GM23338 (cell line): ENCODE results near the gene AQP10. TPM values are rescaled to one million over a fixed set of nuclear protein-coding genes. Genes with fewer than 3 reads are reported as not detected.
A peak's percentile ranks its signal among the peaks of the same experiment; 100 is the strongest.

ENCODE experiments used
- ATAC-seq: fragments of 200-7000 bp; cut with Tn5 transposase; 3 replicates; pipeline ENCODE4 v1.9.1; 2020
- DNase-seq: peaks from one replicate; pipeline ENCODE4 v3.0.0-alpha.2; 2015; ENCODE audit warnings: low spot score
- H2AFZ ChIP-seq: fragments of 200-600 bp; sonication (generic); 2 replicates; pipeline ENCODE4 v1.8.0; 2016; ENCODE audit warnings: antibody characterized with exemption, mild to moderate bottlenecking, moderate library complexity
- H3F3A ChIP-seq: fragments of 200-600 bp; sonication (generic); replicated peaks from 2 replicates; pipeline ENCODE4 v1.8.0; 2017; ENCODE audit warnings: antibody characterized with exemption, mixed run types, low read depth
- H3K27ac ChIP-seq: fragments of 200-600 bp; sonication (generic); 2 replicates; pipeline ENCODE4 v1.6.1; 2016; ENCODE audit warnings: low read depth
- H3K27me3 ChIP-seq: fragments of 200-600 bp; sonication (generic); 2 replicates; pipeline ENCODE4 v1.8.0; 2016; ENCODE audit warnings: mild to moderate bottlenecking, mixed run types, moderate library complexity; ENCODE audit not compliant: insufficient read depth
- H3K36me3 ChIP-seq: fragments of 200-600 bp; sonication (generic); 2 replicates; pipeline ENCODE4 v1.8.0; 2016; ENCODE audit warnings: mild to moderate bottlenecking; ENCODE audit not compliant: insufficient read depth
- H3K4me1 ChIP-seq: fragments of 200-600 bp; sonication (generic); 2 replicates; pipeline ENCODE4 v1.8.0; 2016; ENCODE audit warnings: mild to moderate bottlenecking, moderate library complexity; ENCODE audit not compliant: insufficient read depth
- H3K4me2 ChIP-seq: fragments of 200-600 bp; sonication (generic); 2 replicates; pipeline ENCODE4 v1.7.1; 2017; ENCODE audit warnings: mixed run types
- H3K4me3 ChIP-seq: fragments of 200-600 bp; sonication (generic); 2 replicates; pipeline ENCODE4 v1.6.1; 2016; ENCODE audit warnings: mixed run types
- H3K79me2 ChIP-seq: fragments of 200-600 bp; sonication (generic); replicated peaks from 2 replicates; pipeline ENCODE4 v1.8.0; 2017; ENCODE audit warnings: mild to moderate bottlenecking; ENCODE audit not compliant: insufficient read depth
- H3K9me2 ChIP-seq: fragments of 200-600 bp; sonication (generic); 2 replicates; pipeline ENCODE4 v1.8.0; 2017; ENCODE audit not compliant: insufficient read depth
- H4K20me1 ChIP-seq: fragments of 200-600 bp; sonication (generic); replicated peaks from 2 replicates; pipeline ENCODE4 v1.8.0; 2017; ENCODE audit warnings: mild to moderate bottlenecking; ENCODE audit not compliant: insufficient read depth
- H3K27ac Mint-ChIP-seq: 2 replicates; pipeline ENCODE4 v1.8.0; 2020; ENCODE audit warnings: inconsistent platforms, mild to moderate bottlenecking, moderate library complexity, mixed read lengths
- H3K27me3 Mint-ChIP-seq: 3 replicates; pipeline ENCODE4 v1.8.0; 2022; ENCODE audit warnings: low read depth, mild to moderate bottlenecking, moderate library complexity, mixed read lengths, inconsistent platforms; ENCODE audit not compliant: insufficient read depth, poor library complexity
- H3K36me3 Mint-ChIP-seq: 3 replicates; pipeline ENCODE4 v1.8.0; 2021; ENCODE audit warnings: low read depth, mild to moderate bottlenecking, inconsistent platforms, moderate library complexity, mixed read lengths
- H3K4me1 Mint-ChIP-seq: 3 replicates; pipeline ENCODE4 v1.8.0; 2020; ENCODE audit warnings: mild to moderate bottlenecking, inconsistent platforms, mixed read lengths
- H3K4me3 Mint-ChIP-seq: 3 replicates; pipeline ENCODE4 v1.8.0; 2021; ENCODE audit warnings: moderate library complexity, mild to moderate bottlenecking, inconsistent platforms, mixed read lengths
- H3K9me3 Mint-ChIP-seq: 3 replicates; pipeline ENCODE4 v1.8.0; 2020; ENCODE audit warnings: moderate library complexity, mild to moderate bottlenecking, inconsistent platforms, mixed read lengths
- CTCF ChIP-seq, 2 experiments: fragments of 200-600 bp in 1 of 2; sonication (generic) in 1 of 2; conservative IDR thresholded peaks; 2 replicates each; pipeline versions ENCODE4 v1.5.1 to v1.6.1; 2016 to 2017; ENCODE audit warnings: antibody characterized with exemption in 2 of 2, low read depth in 2 of 2, mild to moderate bottlenecking in 2 of 2, moderate library complexity in 1 of 2
- EZH2 ChIP-seq: fragments of 200-600 bp; sonication (generic); IDR thresholded peaks from one replicate; pipeline ENCODE4 v1.8.0; 2017; ENCODE audit warnings: antibody characterized with exemption, mild to moderate bottlenecking, low read depth; ENCODE audit not compliant: unreplicated experiment
- EZH2phosphoT487 ChIP-seq: fragments of 200-600 bp; sonication (generic); IDR thresholded peaks from one replicate; pipeline ENCODE4 v1.8.1; 2018; ENCODE audit warnings: antibody characterized with exemption; ENCODE audit not compliant: unreplicated experiment
- NANOG ChIP-seq: IDR thresholded peaks from 2 replicates; pipeline ENCODE4 v1.6.1; 2016; ENCODE audit warnings: antibody characterized with exemption, borderline replicate concordance
- POLR2AphosphoS5 ChIP-seq: IDR thresholded peaks from 2 replicates; pipeline ENCODE4 v1.6.1; 2016; ENCODE audit warnings: antibody characterized with exemption, low read depth
- STAT1 ChIP-seq: IDR thresholded peaks from one replicate; pipeline ENCODE4 v1.6.1; 2016; ENCODE audit warnings: antibody characterized with exemption; ENCODE audit not compliant: unreplicated experiment
- ZNF114 ChIP-seq: fragments of 250-450 bp; sonication (Bioruptor Pico); IDR thresholded peaks from 2 replicates; pipeline ENCODE4 v1.5.0; 2020; ENCODE audit warnings: mild to moderate bottlenecking, moderate library complexity
- ZNF331 ChIP-seq: fragments of 250-450 bp; sonication (Bioruptor Pico); IDR thresholded peaks from 2 replicates; pipeline ENCODE4 v1.5.0; 2020; ENCODE audit warnings: low read depth, mild to moderate bottlenecking, moderate library complexity
- polyA plus RNA-seq: library from polyadenylated mRNA; unstranded; fragments of >200 nt; fragmentation: Nextera tagmentation; extraction: Ambion mirVana; gene quantifications from 2 replicates; pipeline ENCODE4 v1.2.1, GENCODE V29; 2016
- total RNA-seq: library from RNA; depleted of rRNA; stranded (reverse); fragments of >200 nt; shearing (Covaris generic); gene quantifications from 2 replicates; pipeline ENCODE4 v1.2.3, GENCODE V29; 2014
- TF ChIP-seq, protein P1 (sequence below): IDR thresholded peaks from one replicate; pipeline ENCODE4 v1.6.1; 2018; ENCODE audit warnings: antibody characterized with exemption; ENCODE audit not compliant: unreplicated experiment
- TF ChIP-seq, protein P2 (sequence below): fragments of 250-450 bp; sonication (Bioruptor Pico); IDR thresholded peaks from 2 replicates; pipeline ENCODE4 v1.5.0; 2020; ENCODE audit warnings: mild to moderate bottlenecking, moderate library complexity
- TF ChIP-seq, protein P3 (sequence below): IDR thresholded peaks from 2 replicates; pipeline ENCODE4 v1.6.1; 2016; ENCODE audit warnings: antibody characterized with exemption

AQP10 gene
- total and polyA plus RNA-seq, 2 experiments from 2014 or later = not detected

GRCh38 chr1:154334079-154335024 is 13.5 kb downstream of the AQP10 start:
- Mint-ChIP-seq H3K4me3 (no peak overlapping the region; the same call in 2 of the 3 replicates), H3K9me3 (no peaks in the 10 kb centered on the region), H3K27ac (no peak overlapping the region), H3K36me3 (peaks cover 71% of the 10 kb centered on the region), H3K4me1 (peaks cover 13% of the 10 kb centered on the region), H3K27me3 (peaks cover 6% of the 10 kb centered on the region)
- DNase-seq = no peak
- Histone ChIP-seq H3K4me1 (peaks cover 5% of the 10 kb centered on the region), H3K4me3 (no peak overlapping the region), H3K79me2 (peaks cover 7% of the 10 kb centered on the region), H4K20me1 (peaks cover 18% of the 10 kb centered on the region), H3K9me2 (no peaks in the 10 kb centered on the region), H3F3A (peaks cover 7% of the 10 kb centered on the region; the same call in 1 of the 2 replicates), H3K27me3 (no peaks in the 10 kb centered on the region), H2AFZ (no peak overlapping the region), H3K36me3 (peaks cover 54% of the 10 kb centered on the region), H3K27ac (0 out of 2 replicates have a peak overlapping the region, but pooled peaks have one; percentile 68), H3K4me2 (no peak overlapping the region)
- no peak for TF ChIP-seq NANOG
- no peak for TF ChIP-seq EZH2
- TF ChIP-seq POLR2AphosphoS5 = no peak
- TF ChIP-seq, protein P1, sequence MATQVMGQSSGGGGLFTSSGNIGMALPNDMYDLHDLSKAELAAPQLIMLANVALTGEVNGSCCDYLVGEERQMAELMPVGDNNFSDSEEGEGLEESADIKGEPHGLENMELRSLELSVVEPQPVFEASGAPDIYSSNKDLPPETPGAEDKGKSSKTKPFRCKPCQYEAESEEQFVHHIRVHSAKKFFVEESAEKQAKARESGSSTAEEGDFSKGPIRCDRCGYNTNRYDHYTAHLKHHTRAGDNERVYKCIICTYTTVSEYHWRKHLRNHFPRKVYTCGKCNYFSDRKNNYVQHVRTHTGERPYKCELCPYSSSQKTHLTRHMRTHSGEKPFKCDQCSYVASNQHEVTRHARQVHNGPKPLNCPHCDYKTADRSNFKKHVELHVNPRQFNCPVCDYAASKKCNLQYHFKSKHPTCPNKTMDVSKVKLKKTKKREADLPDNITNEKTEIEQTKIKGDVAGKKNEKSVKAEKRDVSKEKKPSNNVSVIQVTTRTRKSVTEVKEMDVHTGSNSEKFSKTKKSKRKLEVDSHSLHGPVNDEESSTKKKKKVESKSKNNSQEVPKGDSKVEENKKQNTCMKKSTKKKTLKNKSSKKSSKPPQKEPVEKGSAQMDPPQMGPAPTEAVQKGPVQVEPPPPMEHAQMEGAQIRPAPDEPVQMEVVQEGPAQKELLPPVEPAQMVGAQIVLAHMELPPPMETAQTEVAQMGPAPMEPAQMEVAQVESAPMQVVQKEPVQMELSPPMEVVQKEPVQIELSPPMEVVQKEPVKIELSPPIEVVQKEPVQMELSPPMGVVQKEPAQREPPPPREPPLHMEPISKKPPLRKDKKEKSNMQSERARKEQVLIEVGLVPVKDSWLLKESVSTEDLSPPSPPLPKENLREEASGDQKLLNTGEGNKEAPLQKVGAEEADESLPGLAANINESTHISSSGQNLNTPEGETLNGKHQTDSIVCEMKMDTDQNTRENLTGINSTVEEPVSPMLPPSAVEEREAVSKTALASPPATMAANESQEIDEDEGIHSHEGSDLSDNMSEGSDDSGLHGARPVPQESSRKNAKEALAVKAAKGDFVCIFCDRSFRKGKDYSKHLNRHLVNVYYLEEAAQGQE = no peak
- TF ChIP-seq, protein P2, sequence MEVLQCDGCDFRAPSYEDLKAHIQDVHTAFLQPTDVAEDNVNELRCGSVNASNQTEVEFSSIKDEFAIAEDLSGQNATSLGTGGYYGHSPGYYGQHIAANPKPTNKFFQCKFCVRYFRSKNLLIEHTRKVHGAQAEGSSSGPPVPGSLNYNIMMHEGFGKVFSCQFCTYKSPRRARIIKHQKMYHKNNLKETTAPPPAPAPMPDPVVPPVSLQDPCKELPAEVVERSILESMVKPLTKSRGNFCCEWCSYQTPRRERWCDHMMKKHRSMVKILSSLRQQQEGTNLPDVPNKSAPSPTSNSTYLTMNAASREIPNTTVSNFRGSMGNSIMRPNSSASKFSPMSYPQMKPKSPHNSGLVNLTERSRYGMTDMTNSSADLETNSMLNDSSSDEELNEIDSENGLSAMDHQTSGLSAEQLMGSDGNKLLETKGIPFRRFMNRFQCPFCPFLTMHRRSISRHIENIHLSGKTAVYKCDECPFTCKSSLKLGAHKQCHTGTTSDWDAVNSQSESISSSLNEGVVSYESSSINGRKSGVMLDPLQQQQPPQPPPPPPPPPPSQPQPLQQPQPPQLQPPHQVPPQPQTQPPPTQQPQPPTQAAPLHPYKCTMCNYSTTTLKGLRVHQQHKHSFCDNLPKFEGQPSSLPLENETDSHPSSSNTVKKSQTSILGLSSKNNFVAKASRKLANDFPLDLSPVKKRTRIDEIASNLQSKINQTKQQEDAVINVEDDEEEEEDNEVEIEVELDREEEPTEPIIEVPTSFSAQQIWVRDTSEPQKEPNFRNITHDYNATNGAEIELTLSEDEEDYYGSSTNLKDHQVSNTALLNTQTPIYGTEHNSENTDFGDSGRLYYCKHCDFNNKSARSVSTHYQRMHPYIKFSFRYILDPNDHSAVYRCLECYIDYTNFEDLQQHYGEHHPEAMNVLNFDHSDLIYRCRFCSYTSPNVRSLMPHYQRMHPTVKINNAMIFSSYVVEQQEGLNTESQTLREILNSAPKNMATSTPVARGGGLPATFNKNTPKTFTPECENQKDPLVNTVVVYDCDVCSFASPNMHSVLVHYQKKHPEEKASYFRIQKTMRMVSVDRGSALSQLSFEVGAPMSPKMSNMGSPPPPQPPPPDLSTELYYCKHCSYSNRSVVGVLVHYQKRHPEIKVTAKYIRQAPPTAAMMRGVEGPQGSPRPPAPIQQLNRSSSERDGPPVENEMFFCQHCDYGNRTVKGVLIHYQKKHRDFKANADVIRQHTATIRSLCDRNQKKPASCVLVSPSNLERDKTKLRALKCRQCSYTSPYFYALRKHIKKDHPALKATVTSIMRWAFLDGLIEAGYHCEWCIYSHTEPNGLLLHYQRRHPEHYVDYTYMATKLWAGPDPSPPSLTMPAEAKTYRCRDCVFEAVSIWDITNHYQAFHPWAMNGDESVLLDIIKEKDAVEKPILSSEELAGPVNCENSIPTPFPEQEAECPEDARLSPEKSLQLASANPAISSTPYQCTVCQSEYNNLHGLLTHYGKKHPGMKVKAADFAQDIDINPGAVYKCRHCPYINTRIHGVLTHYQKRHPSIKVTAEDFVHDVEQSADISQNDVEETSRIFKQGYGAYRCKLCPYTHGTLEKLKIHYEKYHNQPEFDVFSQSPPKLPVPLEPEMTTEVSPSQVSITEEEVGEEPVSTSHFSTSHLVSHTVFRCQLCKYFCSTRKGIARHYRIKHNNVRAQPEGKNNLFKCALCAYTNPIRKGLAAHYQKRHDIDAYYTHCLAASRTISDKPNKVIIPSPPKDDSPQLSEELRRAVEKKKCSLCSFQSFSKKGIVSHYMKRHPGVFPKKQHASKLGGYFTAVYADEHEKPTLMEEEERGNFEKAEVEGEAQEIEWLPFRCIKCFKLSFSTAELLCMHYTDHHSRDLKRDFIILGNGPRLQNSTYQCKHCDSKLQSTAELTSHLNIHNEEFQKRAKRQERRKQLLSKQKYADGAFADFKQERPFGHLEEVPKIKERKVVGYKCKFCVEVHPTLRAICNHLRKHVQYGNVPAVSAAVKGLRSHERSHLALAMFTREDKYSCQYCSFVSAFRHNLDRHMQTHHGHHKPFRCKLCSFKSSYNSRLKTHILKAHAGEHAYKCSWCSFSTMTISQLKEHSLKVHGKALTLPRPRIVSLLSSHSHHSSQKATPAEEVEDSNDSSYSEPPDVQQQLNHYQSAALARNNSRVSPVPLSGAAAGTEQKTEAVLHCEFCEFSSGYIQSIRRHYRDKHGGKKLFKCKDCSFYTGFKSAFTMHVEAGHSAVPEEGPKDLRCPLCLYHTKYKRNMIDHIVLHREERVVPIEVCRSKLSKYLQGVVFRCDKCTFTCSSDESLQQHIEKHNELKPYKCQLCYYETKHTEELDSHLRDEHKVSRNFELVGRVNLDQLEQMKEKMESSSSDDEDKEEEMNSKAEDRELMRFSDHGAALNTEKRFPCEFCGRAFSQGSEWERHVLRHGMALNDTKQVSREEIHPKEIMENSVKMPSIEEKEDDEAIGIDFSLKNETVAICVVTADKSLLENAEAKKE (CRISPR knock-in tag) = no peak
- no peak for TF ChIP-seq CTCF (conservative IDR thresholded peaks at IDR 0.05; ENCODE audit: low read depth in 2 of 2)
- no peak for TF ChIP-seq EZH2phosphoT487
- no peak for TF ChIP-seq STAT1
- TF ChIP-seq, protein P3, sequence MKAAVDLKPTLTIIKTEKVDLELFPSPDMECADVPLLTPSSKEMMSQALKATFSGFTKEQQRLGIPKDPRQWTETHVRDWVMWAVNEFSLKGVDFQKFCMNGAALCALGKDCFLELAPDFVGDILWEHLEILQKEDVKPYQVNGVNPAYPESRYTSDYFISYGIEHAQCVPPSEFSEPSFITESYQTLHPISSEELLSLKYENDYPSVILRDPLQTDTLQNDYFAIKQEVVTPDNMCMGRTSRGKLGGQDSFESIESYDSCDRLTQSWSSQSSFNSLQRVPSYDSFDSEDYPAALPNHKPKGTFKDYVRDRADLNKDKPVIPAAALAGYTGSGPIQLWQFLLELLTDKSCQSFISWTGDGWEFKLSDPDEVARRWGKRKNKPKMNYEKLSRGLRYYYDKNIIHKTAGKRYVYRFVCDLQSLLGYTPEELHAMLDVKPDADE = no peak
- TF ChIP-seq ZNF331 (CRISPR knock-in tag) = no peak
- no peak for TF ChIP-seq ZNF114
- ATAC-seq = no peak
